GM04503 (cell line): Measurements from ENCODE around the gene LIN28B.
"Not testable (repeated sequence)": the region's sequence is repeated elsewhere in the genome, so short reads cannot be mapped to it uniquely, and the experiment has no call there.

Source experiments
- DNase-seq: peaks from one replicate; pipeline ENCODE4 v3.0.0-alpha.2; 2012; ENCODE audit warnings: low read depth

The LIN28B gene

DNA sequence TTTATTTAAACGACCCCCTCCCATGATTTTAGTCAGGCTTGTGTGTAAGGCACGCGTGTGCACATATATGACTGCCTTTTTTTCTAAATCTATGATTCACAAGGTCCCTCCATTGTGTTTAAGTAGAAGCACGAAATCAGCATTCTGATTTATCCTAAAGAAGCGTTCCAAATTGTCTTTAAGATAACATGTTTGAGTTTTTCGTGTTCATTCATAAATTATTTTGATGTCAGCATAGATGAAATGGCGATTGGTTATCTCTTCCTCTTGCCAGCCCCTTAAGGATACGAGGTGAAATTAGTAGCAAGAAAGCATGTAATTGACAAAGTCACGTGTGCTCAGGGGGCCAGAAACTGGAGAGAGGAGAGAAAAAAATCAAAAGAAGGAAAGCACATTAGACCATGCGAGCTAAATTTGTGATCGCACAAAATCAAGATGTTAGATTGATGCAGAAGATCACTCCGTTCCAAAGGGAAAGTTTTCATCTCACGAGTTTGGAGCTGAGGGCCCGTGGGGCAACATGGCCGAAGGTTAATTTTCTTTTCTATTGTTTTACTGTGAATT lies at the start of gene LIN28B:
Gene LIN28B, plus strand, starts transcription at position 377 of the 564 bp plus-strand sequence. Its CDS starts 144 bp downstream, at position 521.
- DNase-seq, result no peak

DNA sequence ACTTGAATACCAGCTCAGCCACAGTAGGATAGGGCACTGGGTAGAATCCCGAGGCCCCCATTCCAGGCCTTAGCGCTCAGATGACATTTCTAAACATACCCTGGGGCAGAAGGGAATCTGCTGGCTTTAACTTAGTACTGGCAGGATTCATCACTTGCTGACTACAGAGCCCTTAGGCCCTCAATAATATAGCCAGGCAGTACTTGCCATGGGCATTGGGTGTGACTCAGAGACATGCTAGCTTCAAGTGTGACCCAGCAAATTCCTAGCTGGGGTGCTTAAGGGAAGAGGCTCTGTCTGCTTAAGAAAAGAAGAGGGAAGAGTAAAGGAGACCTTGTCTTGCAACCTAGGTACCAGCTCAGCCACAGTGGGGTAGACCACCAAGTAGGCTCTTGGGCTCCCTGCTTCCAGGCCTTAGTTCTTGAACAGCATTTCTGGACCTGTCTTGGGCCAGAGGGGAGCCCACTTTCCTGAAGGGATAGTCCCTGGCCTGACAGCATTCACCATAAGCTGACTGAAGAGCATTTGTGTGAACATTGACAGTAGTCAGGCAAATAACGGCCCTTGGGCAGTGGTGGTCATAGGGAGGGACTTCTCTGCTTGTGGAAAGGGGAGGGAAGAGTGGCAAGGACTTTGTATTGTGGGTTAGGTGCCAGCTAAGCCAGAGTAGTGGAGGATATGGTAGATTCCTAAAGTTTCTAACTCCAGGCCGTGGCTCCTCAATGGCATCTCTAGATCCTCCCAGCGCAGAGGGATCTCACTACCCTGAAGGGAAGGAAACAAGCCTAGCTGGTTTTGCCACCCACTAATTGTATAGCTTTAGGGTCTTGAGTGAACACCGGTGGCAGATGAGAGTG lies 48.6 kb upstream of the LIN28B start:
- peak; percentile 0 for DNase-seq

- DNase-seq, result no peak
Observed at GRCh38 chr6:104908888-104909525, 47.9 kb upstream of the LIN28B start.

- DNase-seq, result no peak
Observed at GRCh38 chr6:104921896-104922295, 35.0 kb upstream of the LIN28B start.

DNA sequence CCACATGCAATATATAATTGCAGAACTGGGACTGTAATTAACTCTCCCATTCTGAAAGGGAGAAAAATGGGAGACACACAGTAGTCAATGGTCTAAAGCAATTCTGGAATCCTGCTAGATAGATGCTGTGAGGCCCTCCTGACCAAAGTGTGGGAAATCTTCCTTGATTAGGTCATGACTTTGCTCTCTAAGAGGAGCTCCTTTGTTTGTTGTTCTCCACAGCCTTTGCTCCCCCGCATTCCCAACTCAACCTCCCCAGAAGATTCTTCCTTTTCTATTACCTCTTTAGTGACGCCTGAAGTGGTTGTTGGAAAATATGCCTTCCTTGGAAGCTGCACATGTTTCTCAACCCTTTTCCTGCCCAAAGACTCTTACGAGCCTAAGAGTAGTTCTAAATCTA lies 28.8 kb upstream of the LIN28B start:
- DNase-seq, result no peak

- no peak for DNase-seq
Observed at GRCh38 chr6:104929353-104929752, 27.6 kb upstream of the LIN28B start.

GRCh38 chr6:104930939-104931338 lies 26.0 kb upstream of the LIN28B start:
- DNase-seq, result no peak

GRCh38 chr6:104936766-104937535 lies 20.0 kb upstream of the LIN28B start:
- DNase-seq, result no peak

DNA sequence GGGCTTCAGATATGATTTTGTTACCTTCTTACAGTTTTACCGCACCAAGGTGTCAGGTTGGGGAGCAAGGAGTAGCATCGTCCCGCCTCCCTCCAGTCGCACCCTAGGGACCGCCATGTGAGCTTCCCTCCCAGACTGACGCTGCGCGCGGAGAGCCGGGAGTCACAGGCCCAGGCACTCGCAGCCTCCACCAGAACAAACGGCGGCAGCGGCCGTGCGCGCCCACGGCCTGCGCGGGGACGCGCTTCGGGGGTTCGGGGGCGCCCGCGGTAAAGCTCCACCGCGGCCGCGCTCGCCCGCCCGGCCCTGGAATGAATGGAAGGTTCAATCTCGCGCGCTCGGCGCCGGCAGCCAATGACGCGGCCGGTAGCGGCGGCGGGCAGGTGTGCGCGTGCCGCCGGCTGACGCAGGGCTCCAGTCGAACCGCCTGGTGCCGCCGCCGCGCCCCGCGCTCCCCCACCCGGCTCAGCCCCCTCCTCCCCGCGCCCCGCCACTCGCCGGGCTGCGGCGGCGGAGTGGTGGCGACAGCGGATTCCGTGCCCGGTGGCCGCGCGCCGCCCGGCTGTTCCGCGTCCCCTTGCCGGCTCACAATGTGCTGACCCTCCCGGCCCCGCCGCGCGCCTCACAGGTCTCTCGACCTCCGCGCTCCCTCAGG lies 16.5 kb upstream of the LIN28B start:
- DNase-seq, result no peak

DNA sequence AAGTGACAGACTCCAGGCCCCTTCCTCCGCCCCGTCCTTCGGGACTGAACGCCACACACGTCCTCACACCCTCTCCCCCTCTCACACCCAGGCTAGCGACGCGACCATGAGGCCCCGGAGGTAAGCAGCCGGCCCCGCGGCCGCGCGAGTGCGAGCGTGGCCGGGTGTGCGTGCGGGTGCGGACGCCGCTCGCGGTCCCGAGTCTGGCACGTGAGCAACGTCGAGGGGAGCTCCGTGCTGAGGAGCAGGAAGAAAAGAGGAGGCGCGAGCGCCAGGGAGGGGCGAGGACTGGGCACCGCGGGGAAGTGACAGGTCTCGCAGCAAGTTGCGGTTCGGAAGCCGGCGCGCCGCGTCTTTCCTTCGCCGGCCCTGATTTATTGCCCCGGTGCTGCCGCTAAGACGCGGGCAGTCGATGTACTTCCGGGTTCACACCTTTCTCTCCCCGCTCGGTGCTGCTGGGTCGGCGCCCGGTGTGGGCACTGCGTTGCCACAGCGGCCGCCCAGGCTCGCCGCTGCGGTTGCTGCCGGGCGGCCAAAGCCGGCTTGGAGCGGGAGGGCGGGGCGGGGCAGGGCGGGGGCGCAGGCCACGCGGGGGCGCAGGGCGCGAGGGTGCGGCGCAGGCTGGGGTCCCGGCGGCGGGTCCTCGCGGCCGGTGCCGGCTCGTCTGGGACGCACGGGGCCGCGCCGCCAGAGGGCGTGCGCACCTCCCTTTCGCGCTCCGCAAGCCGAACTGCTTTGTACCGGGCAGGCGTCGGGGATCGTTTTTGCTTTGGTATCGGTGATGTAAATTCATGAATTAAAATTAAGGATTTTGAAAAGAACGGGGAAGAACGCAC lies 15.8 kb upstream of the LIN28B start:
- no peak for DNase-seq

DNA sequence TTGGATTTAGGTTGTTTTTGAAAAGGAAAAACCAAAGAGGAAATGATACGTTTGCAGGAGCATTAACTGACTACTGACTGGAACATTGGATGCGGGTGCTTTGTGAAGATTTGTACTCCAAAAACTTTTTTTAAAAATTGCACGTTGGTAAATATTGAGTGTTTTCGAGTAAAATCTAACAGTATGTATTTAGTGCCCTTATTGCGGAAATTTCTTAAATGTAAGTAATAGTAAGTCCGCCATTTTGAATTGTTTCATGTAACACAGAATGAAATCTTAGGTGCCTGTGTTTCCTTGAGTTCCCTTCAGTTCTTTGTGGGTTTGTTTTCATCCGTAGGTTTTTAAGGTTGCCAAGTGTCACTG lies 15.2 kb upstream of the LIN28B start:
- DNase-seq, result no peak

GRCh38 chr6:104943781-104944180 lies 13.1 kb upstream of the LIN28B start:
- no peak for DNase-seq

GRCh38 chr6:104949206-104949605 lies 7.7 kb upstream of the LIN28B start:
- no peak for DNase-seq

- no peak for DNase-seq
Observed at GRCh38 chr6:104951677-104952076, 5.2 kb upstream of the LIN28B start.

GRCh38 chr6:104952911-104953399 lies 4.0 kb upstream of the LIN28B start:
- DNase-seq, result no peak

GRCh38 chr6:104953400-104954189 lies 3.3 kb upstream of the LIN28B start:
- DNase-seq, result not testable (repeated sequence)

DNA sequence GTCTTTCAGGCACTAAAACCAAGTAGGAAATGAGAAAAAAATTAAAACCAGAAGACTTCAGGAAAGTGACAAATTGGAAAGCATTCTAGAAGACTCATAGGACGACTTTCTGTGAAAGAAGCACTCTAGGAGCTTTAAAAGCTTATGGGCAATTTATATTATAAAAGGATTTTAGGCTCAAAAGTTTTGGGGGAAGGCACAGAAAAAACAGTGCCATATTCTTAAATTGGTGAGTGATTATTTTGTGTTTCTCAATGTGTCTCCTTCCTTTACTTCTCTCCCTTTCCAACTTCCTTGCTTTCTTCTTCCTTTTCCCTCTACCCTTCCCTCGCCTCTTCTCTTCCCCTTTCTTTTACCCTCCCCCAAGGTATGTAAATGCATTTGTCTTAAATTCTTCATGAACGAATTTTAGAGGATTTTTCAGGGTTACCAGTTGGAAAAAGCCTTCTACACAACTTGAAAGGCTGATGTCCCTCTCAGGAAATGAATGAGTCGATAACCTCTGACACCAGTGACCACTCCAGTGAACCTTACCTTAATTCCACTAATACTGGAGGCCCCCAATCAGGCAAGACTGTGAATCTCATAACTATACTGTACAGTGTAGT lies 2.6 kb upstream of the LIN28B start:
- no peak for DNase-seq

DNA sequence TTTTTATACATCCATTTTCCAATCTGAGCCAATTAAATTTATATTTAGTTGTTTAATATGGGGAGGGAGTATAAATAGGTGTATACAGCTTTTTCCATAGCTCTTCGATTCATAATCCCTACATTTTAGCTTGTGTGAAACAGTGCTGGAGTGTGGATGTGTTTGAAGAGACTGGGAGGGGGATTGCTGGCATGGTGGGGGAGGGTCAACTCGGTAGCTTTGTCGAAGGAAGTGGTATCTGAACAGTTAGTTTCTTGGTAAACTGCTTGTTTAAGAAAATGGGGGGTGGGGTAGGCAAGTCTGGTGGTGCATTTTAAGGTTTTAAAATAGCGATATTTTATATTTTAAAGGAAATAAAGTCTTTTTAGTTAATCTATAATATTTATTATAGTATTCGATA lies 1.4 kb upstream of the LIN28B start:
- DNase-seq, result no peak

- DNase-seq, result no peak
Observed at GRCh38 chr6:104955927-104956730, 778 bp upstream of the LIN28B start.
